Suprapubic skin (tissue), 4 donors: Measurements from ENCODE around the gene MAPRE3. TPM values are rescaled to one million over a fixed set of nuclear protein-coding genes. Genes with fewer than 3 reads are reported as not detected.
A peak's percentile ranks its signal among the peaks of the same experiment; 100 is the strongest.
"Not testable (repeated sequence)": the region's sequence is repeated elsewhere in the genome, so short reads cannot be mapped to it uniquely, and the experiment has no call there.

ENCODE experiments used
- DNase-seq, 2 donors: peaks; one replicate each; pipeline ENCODE4 v3.0.0-alpha.2; 2019; ENCODE audit warnings: low spot score in 2 of 2
- H3K27ac ChIP-seq: fragments of 200-600 bp; sonication (generic); one replicate; pipeline ENCODE4 v1.5.1; 2019
- H3K27me3 ChIP-seq: fragments of 200-600 bp; sonication (generic); one replicate; pipeline ENCODE4 v1.5.1; 2019
- H3K36me3 ChIP-seq: fragments of 200-600 bp; sonication (generic); one replicate; pipeline ENCODE4 v1.5.1; 2019
- H3K4me1 ChIP-seq: fragments of 200-600 bp; sonication (generic); one replicate; pipeline ENCODE4 v1.5.1; 2019
- H3K4me3 ChIP-seq: fragments of 200-600 bp; sonication (generic); one replicate; pipeline ENCODE4 v1.5.1; 2019; ENCODE audit warnings: mild to moderate bottlenecking
- H3K9me3 ChIP-seq: fragments of 200-600 bp; sonication (generic); one replicate; pipeline ENCODE4 v1.5.1; 2019
- EP300 ChIP-seq: sonication (generic); formaldehyde crosslinking; IDR thresholded peaks from one replicate; pipeline ENCODE4 v1.6.1; 2017; ENCODE audit warnings: antibody characterized with exemption
- POLR2A ChIP-seq, 2 donors: fragments of 450-650 bp; IDR thresholded peaks; one replicate each; pipeline ENCODE4 v1.6.1; 2017; ENCODE audit warnings: antibody characterized with exemption in 2 of 2, mild to moderate bottlenecking in 2 of 2, moderate library complexity in 2 of 2
- POLR2AphosphoS5 ChIP-seq, 3 donors: sonication (generic); formaldehyde crosslinking; IDR thresholded peaks; one replicate each; pipeline ENCODE4 v1.6.1; 2017; ENCODE audit warnings: antibody characterized with exemption in 3 of 3
- WGBS: methylation state at CpG from one replicate; pipeline ENCODE4 v1.1.5; 2018; 5-methylcytosine and 5-hydroxymethylcytosine counted together
- total RNA-seq, 4 donors: library from RNA; depleted of rRNA; stranded (reverse); fragments of >200 nt; gene quantifications; one replicate each; pipeline ENCODE4 v1.1.0, GENCODE V29; 2016
- TF ChIP-seq, protein P1 (sequence below), 2 donors: fragments of 200-600 bp in 1 of 2; fragments of 450-650 bp in 1 of 2; sonication (generic) in 1 of 2; IDR thresholded peaks; one replicate each; pipeline ENCODE4 v1.5.1; 2016 to 2019; ENCODE audit warnings: antibody characterized with exemption in 2 of 2, mild to moderate bottlenecking in 1 of 2, moderate library complexity in 1 of 2

MAPRE3 gene
- total RNA-seq, result 10 to 100 TPM; 29.5 to 57.5 (median 34.0) TPM

DNA sequence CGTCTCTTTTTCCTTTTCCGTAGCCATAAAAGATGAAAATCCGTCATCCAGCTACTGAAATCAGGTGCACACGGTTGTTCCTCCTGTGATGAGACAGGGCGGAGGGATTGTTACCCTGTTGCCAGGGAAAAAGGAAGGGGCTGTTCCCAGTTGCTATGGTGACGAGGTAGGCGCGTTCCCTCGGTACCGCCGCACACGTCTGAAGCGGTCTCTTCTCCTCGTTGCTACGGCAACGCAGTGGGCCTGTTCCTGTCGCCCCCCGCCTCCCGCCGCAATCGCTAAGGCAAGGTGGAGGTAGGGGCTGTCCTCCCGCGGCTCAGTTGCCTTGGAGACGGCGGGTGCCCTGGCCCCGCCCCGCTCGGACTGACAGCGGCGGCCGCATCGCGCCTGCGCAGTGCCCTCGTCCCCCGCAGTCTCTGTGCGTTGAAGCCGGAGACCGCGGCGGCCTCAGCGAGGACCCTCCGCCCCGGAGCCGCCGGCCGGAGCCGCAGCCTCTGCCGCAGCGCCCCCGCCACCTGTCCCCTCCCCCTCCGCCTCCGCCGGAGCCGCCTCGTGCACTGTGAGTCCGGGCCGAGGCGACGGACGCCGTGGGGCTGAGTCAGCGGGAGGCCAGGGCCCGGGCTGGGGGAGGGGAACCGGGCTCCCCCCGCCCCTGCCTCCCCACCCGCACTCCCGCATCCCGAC lies at the start of gene MAPRE3:
MAPRE3 (plus strand) TSS at position 394 of the 684 bp plus-strand sequence. CDS start 51,582 bp downstream, outside the sequence.
- Histone ChIP-seq H3K27ac (peak within 1 kb of the TSS; percentile 82), H3K4me1 (peaks cover 32% of the 10 kb centered on the region), H3K4me3 (peak within 1 kb of the TSS; percentile 85), H3K9me3 (no peaks in the 10 kb centered on the region), H3K27me3 (no peaks in the 10 kb centered on the region), H3K36me3 (no peaks in the 10 kb centered on the region)
- peak; percentile 81 to 89 for DNase-seq
- TF ChIP-seq POLR2AphosphoS5 (IDR thresholded peaks at IDR 0.05) (no peak), POLR2A (IDR thresholded peaks at IDR 0.05) (no peak), EP300 (no peak)
- TF ChIP-seq, protein P1, sequence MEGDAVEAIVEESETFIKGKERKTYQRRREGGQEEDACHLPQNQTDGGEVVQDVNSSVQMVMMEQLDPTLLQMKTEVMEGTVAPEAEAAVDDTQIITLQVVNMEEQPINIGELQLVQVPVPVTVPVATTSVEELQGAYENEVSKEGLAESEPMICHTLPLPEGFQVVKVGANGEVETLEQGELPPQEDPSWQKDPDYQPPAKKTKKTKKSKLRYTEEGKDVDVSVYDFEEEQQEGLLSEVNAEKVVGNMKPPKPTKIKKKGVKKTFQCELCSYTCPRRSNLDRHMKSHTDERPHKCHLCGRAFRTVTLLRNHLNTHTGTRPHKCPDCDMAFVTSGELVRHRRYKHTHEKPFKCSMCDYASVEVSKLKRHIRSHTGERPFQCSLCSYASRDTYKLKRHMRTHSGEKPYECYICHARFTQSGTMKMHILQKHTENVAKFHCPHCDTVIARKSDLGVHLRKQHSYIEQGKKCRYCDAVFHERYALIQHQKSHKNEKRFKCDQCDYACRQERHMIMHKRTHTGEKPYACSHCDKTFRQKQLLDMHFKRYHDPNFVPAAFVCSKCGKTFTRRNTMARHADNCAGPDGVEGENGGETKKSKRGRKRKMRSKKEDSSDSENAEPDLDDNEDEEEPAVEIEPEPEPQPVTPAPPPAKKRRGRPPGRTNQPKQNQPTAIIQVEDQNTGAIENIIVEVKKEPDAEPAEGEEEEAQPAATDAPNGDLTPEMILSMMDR (IDR thresholded peaks at IDR 0.05), result no peak
- 0% methylated on average over 18 of the region's 69 CpGs for WGBS

DNA sequence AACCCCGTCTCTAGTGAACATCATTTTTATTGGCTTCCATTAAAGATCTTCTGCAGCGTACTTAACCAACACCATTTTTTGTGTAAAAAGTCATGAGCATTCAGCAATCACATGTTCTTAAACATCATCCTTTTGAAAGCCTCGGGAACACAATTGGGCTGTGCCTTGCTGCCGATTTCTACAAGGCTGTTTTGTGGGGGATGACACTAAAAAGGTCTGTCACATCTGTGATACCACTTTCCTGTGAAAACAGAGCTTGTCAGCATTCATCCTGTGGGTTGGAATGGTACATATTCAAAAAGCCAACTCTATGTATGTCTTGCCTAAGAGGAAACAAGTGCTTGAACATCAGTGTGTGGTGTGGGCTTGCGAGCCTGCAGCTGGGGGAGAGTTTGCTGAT lies 49.1 kb upstream of the MAPRE3 start:
- no peak for DNase-seq
- Histone ChIP-seq H3K36me3 (no peaks in the 10 kb centered on the region), H3K27ac (no peak overlapping the region), H3K27me3 (peaks cover 26% of the 10 kb centered on the region), H3K4me1 (no peaks in the 10 kb centered on the region), H3K4me3 (no peak overlapping the region), H3K9me3 (no peaks in the 10 kb centered on the region)
- 92% methylated on average over 5 of the region's 5 CpGs for WGBS
- TF ChIP-seq EP300, result no peak
- TF ChIP-seq, protein P1 (IDR thresholded peaks at IDR 0.05), result no peak
- no peak for TF ChIP-seq POLR2AphosphoS5 (IDR thresholded peaks at IDR 0.05)
- no peak for TF ChIP-seq POLR2A (IDR thresholded peaks at IDR 0.05)

DNA sequence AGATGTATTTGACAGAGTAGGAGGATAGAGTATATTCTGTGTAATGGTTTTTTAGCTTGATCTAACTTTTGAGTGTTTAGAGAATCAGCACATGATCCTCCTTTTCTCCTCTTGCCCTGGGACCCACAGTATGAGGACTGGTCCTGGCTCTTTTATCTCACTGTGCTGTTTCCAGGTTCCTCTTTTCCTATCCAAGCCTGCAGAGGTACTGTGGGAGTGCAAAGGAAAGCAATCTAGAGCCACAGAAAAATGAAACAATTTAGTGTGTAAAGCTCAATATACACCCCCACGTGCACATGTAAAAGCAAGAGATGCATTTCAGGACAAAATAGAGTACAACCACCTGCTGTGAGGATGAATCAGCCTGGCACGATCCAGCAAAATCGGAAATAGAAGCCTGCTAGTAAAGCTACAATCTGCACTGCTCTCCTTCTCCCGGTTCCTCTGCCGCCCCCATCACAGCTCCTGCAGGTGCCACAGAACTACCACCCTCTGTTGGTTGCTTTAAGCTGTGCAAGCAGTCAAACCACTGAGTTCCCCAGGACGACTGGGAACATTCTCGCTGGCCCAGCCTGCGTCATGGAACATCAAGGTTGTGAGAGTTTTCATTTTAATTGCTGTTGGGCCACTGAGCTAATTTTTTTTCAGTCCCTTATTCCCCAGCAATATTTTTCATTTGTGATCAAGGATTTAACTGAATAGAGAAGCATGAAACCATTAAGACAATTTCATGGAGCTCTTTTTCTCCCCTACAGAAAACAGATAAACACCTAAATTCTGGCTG lies 47.8 kb upstream of the MAPRE3 start:
- WGBS, result 18% methylated on average over 8 of the region's 8 CpGs
- H3K4me1 ChIP-seq, result no peaks in the 10 kb centered on the region
- H3K9me3 ChIP-seq, result no peaks in the 10 kb centered on the region
- peaks cover 16% of the 10 kb centered on the region for H3K27me3 ChIP-seq
- TF ChIP-seq EP300, result no peak
- TF ChIP-seq, protein P1 (IDR thresholded peaks at IDR 0.05), result peak in 1 of 2 donors; percentile 46
- no peaks in the 10 kb centered on the region for H3K36me3 ChIP-seq
- H3K4me3 ChIP-seq, result no peak overlapping the region
- no peak for DNase-seq
- H3K27ac ChIP-seq, result no peak overlapping the region

DNA sequence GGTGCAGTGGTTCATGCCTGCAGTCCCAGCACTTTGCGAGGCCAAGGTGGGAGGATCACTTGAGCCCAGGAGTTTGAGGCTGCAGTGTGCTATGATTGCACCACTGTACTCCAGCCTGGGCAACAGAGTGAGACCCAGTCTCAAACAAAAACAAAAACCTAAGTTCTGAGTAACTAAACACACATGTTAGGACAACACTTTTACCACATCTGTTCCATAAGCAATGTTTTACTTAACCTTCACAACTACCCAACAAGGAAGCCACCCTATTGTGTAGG lies 47.3 kb upstream of the MAPRE3 start:
- H3K9me3 ChIP-seq, H3K36me3 ChIP-seq, H3K4me3 ChIP-seq, DNase-seq, H3K4me1 ChIP-seq, H3K27ac ChIP-seq: not testable (repeated sequence)
- peaks cover 16% of the 10 kb centered on the region for H3K27me3 ChIP-seq
- WGBS, result 73% methylated on average over 1 of the region's 1 CpG

DNA sequence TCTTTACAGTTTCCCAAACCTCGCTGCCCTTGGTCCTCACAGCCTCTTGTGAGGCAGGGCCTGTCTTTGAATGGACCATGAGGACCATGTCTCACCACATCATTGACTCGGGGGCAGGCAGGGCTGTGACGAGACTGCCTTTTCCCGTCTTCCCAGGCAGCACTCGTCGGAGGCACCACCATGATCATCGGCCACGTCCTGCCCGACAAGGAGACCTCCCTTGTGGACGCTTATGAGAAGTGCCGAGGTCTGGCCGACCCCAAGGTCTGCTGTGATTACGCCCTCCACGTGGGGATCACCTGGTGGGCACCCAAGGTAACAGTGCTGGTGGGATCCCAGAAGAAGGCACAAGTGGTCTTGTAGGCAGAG lies 45.7 kb upstream of the MAPRE3 start:
- H3K4me1 ChIP-seq, result no peaks in the 10 kb centered on the region
- 93% methylated on average over 10 of the region's 14 CpGs for WGBS
- H3K9me3 ChIP-seq, result no peaks in the 10 kb centered on the region
- peaks cover 27% of the 10 kb centered on the region for H3K27me3 ChIP-seq
- TF ChIP-seq POLR2A (IDR thresholded peaks at IDR 0.05) (no peak), EP300 (no peak), POLR2AphosphoS5 (IDR thresholded peaks at IDR 0.05) (no peak)
- TF ChIP-seq, protein P1 (IDR thresholded peaks at IDR 0.05), result no peak
- DNase-seq, result peak in 1 of 2 donors; percentile 74
- no peak overlapping the region for H3K27ac ChIP-seq
- H3K36me3 ChIP-seq, result no peaks in the 10 kb centered on the region
- H3K4me3 ChIP-seq, result no peak overlapping the region
